NCI-H1417 treated with DMSO at 0.1 percent for 48 hours (cell line): ENCODE results near the gene RUNX1.

Experiments used
- DNase-seq: peaks from one replicate; lab custom pipeline; 2025; lab: John Stamatoyannopoulos, UW

The RUNX1 gene

GRCh38 chr21:35059742-35060141 lies 10.6 kb upstream of the RUNX1 start:
- no peak for DNase-seq

- no peak for DNase-seq
Observed at GRCh38 chr21:35058058-35058457, 9.0 kb upstream of the RUNX1 start.

GRCh38 chr21:35057428-35057827 lies 8.3 kb upstream of the RUNX1 start:
- DNase-seq = no peak

GRCh38 chr21:35053356-35054096 lies 4.4 kb upstream of the RUNX1 start:
- no peak for DNase-seq

GRCh38 chr21:35052801-35053200 lies 3.7 kb upstream of the RUNX1 start:
- no peak for DNase-seq

- no peak for DNase-seq
Observed at GRCh38 chr21:35051287-35051818, 2.3 kb upstream of the RUNX1 start.

GRCh38 chr21:35050348-35051286 lies 1.5 kb upstream of the RUNX1 start:
- DNase-seq = no peak

GRCh38 chr21:35048183-35048601 lies 910 bp downstream of the RUNX1 start:
- DNase-seq = no peak

GRCh38 chr21:35046880-35047229 lies 2.2 kb downstream of the RUNX1 start:
- no peak for DNase-seq

- no peak for DNase-seq
Observed at GRCh38 chr21:35046263-35046624, 2.9 kb downstream of the RUNX1 start.

GRCh38 chr21:35045542-35046262 lies 3.4 kb downstream of the RUNX1 start:
- no peak for DNase-seq

GRCh38 chr21:35044770-35045541 lies 4.1 kb downstream of the RUNX1 start:
- no peak for DNase-seq

- no peak for DNase-seq
Observed at GRCh38 chr21:35044128-35044527, 5.0 kb downstream of the RUNX1 start.

- DNase-seq = no peak
Observed at GRCh38 chr21:35043549-35043948, 5.6 kb downstream of the RUNX1 start.

GRCh38 chr21:35042836-35043235 lies 6.3 kb downstream of the RUNX1 start:
- DNase-seq = no peak

- no peak for DNase-seq
Observed at GRCh38 chr21:35041881-35042280, 7.2 kb downstream of the RUNX1 start.

- no peak for DNase-seq
Observed at GRCh38 chr21:35041122-35041521, 8.0 kb downstream of the RUNX1 start.

GRCh38 chr21:35039595-35040289 lies 9.4 kb downstream of the RUNX1 start:
- no peak for DNase-seq

GRCh38 chr21:35038772-35039319 lies 10.3 kb downstream of the RUNX1 start:
- no peak for DNase-seq

GRCh38 chr21:35037384-35037765 lies 11.7 kb downstream of the RUNX1 start:
- no peak for DNase-seq
